ENCODE measurements around the gene SYNPO2. TPM values are rescaled to one million over a fixed set of nuclear protein-coding genes. Genes with fewer than 3 reads are reported as not detected.

SYNPO2 gene
- total and polyA plus RNA-seq, 2 of the 13 experiments (the other 11 are each of a cell fraction or from before 2014, with no cell fraction given), result not detected

DNA sequence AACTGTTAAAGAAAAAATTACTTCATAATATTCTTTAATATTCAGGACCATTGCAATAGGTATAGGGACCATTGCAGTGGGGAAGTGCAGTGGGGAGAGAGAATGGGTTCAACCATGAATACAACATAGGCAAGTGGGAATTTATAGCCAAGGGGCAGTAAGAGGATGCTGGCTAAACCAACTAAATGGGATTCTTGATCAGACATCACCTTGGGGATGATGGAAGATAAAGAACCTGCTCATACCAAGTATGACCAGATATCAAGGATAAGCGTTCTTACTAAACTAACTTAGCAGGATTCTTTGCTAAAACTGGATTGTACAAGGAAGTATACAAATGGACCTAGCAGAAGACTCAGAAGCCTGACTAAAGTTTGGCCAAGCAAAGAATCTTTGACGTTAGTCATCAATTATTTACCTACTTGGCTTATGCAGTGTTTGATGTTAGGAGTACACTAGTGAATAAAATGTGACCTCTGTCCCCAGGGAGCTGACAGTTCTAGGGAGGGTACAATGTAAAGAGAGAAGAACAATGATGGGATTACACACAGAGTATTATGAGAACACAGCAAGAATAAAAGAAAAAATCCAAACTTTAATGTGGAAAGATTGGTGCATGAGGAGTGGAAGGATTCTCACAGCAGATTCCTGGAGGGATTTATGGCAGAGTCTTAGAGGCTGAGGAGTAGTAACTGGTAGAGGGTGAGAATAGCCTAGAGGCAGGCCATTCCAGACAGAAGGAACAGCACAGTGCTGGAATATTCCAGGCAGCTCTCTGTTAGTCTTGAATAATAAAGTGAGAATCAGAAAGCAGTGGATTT lies 192.3 kb downstream of the SYNPO2 start (continued):
- TF ChIP-seq, protein P1, sequence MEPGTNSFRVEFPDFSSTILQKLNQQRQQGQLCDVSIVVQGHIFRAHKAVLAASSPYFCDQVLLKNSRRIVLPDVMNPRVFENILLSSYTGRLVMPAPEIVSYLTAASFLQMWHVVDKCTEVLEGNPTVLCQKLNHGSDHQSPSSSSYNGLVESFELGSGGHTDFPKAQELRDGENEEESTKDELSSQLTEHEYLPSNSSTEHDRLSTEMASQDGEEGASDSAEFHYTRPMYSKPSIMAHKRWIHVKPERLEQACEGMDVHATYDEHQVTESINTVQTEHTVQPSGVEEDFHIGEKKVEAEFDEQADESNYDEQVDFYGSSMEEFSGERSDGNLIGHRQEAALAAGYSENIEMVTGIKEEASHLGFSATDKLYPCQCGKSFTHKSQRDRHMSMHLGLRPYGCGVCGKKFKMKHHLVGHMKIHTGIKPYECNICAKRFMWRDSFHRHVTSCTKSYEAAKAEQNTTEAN (CRISPR knock-in tag; conservative IDR thresholded peaks at IDR 0.05), result peak; percentile 62; the same call in 1 of the 2 replicates
- TF ChIP-seq SCMH1 (CRISPR knock-in tag; IDR thresholded peaks at IDR 0.05; ENCODE audit: borderline replicate concordance) (no peak), ZKSCAN8 (CRISPR knock-in tag; IDR thresholded peaks at IDR 0.05; ENCODE audit: borderline replicate concordance) (peak; percentile 58; the same call in 1 of the 2 replicates), DPF2 (CRISPR knock-in tag; IDR thresholded peaks at IDR 0.05; ENCODE audit: borderline replicate concordance, low read depth) (peak; percentile 89), ATF5 (CRISPR knock-in tag; IDR thresholded peaks at IDR 0.05; ENCODE audit: low read depth) (no peak), ZNF343 (CRISPR knock-in tag; IDR thresholded peaks at IDR 0.05) (no peak), BRF2 (CRISPR knock-in tag; IDR thresholded peaks at IDR 0.05) (no peak), HMG20A (CRISPR knock-in tag; IDR thresholded peaks at IDR 0.05; ENCODE audit: borderline replicate concordance) (peak; percentile 86; the same call in 1 of the 2 replicates), LRRFIP1 (CRISPR knock-in tag; conservative IDR thresholded peaks at IDR 0.05) (no peak), BRD4 (CRISPR knock-in tag; IDR thresholded peaks at IDR 0.05) (no peak), NCOR1 (IDR thresholded peaks at IDR 0.05; ENCODE audit: borderline replicate concordance, low read length) (peak; percentile 61; the same call in 1 of the 2 replicates), DRAP1 (CRISPR knock-in tag; IDR thresholded peaks at IDR 0.05) (0 out of 2 replicates have a peak, but pooled peaks have one; percentile 16)
- TF ChIP-seq, protein P2, sequence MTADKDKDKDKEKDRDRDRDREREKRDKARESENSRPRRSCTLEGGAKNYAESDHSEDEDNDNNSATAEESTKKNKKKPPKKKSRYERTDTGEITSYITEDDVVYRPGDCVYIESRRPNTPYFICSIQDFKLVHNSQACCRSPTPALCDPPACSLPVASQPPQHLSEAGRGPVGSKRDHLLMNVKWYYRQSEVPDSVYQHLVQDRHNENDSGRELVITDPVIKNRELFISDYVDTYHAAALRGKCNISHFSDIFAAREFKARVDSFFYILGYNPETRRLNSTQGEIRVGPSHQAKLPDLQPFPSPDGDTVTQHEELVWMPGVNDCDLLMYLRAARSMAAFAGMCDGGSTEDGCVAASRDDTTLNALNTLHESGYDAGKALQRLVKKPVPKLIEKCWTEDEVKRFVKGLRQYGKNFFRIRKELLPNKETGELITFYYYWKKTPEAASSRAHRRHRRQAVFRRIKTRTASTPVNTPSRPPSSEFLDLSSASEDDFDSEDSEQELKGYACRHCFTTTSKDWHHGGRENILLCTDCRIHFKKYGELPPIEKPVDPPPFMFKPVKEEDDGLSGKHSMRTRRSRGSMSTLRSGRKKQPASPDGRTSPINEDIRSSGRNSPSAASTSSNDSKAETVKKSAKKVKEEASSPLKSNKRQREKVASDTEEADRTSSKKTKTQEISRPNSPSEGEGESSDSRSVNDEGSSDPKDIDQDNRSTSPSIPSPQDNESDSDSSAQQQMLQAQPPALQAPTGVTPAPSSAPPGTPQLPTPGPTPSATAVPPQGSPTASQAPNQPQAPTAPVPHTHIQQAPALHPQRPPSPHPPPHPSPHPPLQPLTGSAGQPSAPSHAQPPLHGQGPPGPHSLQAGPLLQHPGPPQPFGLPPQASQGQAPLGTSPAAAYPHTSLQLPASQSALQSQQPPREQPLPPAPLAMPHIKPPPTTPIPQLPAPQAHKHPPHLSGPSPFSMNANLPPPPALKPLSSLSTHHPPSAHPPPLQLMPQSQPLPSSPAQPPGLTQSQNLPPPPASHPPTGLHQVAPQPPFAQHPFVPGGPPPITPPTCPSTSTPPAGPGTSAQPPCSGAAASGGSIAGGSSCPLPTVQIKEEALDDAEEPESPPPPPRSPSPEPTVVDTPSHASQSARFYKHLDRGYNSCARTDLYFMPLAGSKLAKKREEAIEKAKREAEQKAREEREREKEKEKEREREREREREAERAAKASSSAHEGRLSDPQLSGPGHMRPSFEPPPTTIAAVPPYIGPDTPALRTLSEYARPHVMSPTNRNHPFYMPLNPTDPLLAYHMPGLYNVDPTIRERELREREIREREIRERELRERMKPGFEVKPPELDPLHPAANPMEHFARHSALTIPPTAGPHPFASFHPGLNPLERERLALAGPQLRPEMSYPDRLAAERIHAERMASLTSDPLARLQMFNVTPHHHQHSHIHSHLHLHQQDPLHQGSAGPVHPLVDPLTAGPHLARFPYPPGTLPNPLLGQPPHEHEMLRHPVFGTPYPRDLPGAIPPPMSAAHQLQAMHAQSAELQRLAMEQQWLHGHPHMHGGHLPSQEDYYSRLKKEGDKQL (CRISPR knock-in tag; IDR thresholded peaks at IDR 0.05; ENCODE audit: low read depth), result peak; percentile 58; the same call in 1 of the 2 replicates
- TF ChIP-seq, protein P3, sequence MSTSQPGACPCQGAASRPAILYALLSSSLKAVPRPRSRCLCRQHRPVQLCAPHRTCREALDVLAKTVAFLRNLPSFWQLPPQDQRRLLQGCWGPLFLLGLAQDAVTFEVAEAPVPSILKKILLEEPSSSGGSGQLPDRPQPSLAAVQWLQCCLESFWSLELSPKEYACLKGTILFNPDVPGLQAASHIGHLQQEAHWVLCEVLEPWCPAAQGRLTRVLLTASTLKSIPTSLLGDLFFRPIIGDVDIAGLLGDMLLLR (CRISPR knock-in tag; IDR thresholded peaks at IDR 0.05), result no peak

Data from HepG2 (cell line).